MV-4-11 (cell line): ENCODE measurements around the gene SPEF1.
"Not testable (repeated sequence)": the region's sequence is repeated elsewhere in the genome, so short reads cannot be mapped to it uniquely, and the experiment has no call there.

Experiments
- DNase-seq: peaks from one replicate; lab custom pipeline; 2025; lab: John Stamatoyannopoulos, UW

Gene SPEF1, protein sequence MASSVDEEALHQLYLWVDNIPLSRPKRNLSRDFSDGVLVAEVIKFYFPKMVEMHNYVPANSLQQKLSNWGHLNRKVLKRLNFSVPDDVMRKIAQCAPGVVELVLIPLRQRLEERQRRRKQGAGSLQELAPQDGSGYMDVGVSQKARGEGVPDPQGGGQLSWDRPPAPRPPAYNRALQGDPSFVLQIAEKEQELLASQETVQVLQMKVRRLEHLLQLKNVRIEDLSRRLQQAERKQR

DNA sequence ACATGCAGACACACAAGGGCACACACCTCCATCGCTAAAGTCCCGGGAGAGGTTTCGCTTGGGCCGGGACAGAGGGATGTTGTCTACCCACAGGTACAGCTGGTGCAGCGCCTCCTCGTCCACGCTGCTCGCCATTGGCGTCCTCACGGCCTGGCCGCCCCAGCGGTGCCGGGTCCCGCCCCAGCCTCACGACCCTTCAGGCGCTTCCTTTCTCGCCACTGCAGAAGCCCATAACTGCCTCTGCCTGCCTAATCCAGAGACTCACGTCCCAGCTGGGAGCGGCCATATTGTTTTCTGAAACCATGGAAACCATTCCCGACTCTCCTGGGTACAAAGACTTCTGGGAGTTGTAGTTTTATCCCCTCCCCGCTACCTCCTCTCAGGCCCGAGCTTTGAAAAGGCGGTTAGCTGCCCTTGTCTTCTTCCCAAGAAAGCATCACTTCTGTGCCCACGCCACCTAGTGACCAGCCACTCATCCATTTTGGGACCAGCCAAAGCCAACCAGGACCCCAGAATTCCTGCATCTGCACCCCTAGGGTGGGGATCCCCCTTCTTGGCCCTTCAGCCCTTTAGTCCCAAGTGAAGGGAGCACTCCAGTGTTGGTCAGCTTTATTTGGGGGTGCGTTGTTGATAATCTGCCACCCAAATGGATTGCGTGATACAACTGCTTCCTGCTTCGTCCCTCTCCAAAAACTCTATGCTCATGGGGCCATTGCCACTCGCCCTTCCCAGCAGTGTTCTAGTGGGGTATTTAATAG, at the start of gene SPEF1:
SPEF1 (minus strand) TSS at position 296 of the 758 bp plus-strand sequence; CDS start at position 135, 161 bp downstream.
- DNase-seq = peak; percentile 97

DNA sequence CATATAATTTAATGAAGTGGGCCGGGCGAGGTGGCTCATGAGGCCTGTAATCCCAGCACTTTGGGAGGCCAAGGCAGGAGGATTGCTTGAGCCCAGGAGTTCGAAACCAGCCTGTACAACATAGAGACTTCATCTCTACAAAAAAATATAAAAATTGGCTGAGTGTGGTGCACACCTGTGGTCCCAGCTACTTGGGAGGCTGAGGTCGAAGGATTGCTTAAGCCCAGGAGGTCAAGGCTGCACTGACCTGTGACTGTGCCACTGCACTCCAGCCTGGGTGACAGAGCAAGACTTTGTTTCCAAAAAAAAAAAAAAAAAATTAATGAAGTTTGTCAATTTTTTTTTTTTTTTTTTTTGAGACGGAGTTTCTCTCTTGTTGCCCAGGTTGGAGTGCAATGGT, 48.6 kb upstream of the SPEF1 start:
- not testable (repeated sequence) for DNase-seq

DNA sequence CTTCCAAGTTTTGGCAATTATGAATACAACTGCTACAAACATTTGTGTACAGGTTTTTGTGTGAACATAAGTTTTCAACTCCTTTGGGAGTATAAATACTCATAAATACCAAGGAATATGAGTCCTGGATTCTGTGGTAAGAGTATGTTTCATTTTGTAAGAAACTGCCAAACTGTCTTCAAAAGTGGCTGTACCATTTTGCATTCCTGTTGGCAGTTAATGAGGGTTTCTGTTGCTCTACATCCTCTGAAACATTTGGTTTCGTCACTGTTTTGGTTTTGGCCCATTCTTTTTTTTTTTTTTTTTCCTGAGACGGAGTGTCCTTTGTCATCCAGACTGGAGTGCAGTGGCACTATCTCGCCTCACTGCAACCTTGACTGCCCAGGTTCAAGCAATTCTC, 47.5 kb upstream of the SPEF1 start:
- DNase-seq = peak; percentile 43

DNA sequence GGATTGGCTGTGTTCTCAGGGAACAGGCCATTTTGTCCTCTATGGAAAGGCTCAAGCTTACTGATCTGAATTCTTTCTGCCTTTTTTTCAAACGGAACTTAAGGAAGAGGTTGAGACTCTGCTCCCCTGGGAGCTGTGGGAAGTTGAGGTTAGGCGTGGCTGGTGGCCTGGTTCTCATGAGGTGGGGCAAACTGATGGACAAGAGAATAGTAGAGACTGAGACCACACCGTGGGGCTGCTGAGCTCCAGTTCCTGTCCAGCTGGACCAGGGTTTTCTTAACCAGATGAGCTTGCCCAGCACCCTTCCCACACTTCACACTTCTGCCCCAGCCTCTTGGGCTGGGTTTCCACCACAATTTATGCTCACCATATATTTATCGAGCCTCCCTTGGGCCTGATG, 45.2 kb upstream of the SPEF1 start:
- no peak for DNase-seq

DNA sequence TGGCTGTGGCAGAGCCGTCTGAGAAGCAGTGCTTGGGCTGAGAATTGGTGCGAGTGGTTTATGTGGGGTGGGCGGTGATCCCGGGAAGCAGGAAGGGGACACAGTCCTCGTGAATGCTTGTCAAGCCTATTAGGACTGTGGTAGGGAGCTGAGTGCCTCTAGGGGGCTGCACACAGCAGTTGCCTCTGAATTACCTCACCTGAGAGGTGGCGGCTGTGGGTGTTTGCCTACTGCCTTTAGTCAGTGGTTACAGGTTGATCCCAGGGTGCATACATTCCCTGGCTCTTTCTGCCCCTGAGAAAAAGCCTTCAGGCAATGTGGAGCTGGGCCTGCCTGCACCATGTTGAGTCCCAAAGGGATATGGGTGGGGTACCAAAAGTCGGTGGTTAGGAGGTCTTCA, 44.3 kb upstream of the SPEF1 start:
- DNase-seq = no peak

DNA sequence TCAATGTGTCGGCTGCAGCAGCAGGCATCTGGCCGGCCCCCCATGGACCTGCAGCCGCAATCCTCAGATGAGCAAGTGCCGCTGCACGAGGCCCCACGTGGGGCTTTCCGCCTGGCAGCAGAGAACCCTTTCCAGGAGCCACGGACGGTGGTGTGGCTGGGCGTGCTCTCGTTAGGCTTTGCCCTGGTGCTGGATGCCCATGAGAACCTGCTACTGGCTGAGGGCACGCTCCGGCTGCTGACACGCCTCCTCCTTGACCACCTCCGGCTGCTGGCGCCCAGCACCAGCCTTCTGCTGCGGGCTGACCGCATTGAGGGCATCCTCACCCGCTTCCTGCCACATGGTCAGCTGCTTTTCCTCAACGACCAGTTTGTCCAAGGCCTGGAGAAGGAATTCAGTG, 42.6 kb upstream of the SPEF1 start:
- no peak for DNase-seq

DNA sequence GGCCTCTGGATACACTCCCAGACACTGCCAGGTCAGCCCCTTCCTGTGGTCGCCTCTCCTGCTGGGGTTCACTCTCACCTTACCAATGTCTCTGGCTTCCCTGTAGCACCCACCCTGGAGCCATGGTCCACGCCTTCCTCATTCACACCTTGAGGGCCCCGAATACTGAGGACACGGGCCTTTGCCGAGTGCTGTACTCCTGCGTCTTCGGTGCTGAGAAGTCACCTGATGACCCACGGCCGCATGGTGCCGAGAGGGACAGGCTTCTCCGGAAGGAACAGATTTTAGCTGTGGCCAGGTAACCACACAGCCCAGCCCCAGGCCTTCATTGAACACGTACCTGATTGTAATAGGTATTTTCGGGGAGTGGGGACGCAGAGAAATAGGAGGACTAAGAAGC, 40.7 kb upstream of the SPEF1 start:
- DNase-seq = no peak

DNA sequence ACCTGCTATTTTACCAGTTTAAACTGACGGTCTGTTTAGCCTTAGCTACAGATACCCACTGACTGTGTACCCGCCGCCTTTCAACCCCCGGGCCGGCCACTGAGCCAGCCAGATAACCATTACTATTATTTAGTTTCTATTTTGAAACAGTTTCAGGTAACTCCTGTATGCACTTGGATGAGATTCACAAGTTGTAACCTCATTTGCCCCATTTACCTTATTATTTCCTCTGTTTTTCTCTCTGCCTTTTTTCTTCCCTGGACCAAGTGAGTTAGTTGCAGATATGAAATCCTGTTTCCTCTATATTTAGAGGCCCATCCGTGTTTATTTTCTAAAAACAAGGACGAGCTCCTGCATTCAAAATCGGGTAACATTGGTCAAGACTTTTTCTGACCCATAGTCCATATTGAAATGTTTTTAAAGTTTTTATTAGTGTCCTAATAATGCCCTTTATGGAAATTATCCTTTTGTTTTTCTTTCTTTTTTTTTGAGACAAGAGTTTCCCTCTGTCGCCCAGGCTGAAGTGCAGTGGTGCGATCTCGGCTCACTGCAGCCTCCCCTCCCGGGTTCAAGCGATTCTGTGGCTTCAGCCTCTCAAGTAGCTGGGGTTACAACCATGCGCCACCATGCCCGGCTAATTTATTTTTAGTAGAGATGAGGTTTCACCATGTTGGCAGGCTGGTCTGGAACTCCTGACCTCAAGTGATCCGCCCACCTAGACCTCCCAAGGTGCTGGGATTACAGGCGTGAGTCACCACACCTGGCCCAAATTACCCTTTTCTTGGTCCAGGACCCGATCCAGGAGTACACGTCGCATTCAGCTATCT, 39.9 kb upstream of the SPEF1 start:
- DNase-seq = no peak

DNA sequence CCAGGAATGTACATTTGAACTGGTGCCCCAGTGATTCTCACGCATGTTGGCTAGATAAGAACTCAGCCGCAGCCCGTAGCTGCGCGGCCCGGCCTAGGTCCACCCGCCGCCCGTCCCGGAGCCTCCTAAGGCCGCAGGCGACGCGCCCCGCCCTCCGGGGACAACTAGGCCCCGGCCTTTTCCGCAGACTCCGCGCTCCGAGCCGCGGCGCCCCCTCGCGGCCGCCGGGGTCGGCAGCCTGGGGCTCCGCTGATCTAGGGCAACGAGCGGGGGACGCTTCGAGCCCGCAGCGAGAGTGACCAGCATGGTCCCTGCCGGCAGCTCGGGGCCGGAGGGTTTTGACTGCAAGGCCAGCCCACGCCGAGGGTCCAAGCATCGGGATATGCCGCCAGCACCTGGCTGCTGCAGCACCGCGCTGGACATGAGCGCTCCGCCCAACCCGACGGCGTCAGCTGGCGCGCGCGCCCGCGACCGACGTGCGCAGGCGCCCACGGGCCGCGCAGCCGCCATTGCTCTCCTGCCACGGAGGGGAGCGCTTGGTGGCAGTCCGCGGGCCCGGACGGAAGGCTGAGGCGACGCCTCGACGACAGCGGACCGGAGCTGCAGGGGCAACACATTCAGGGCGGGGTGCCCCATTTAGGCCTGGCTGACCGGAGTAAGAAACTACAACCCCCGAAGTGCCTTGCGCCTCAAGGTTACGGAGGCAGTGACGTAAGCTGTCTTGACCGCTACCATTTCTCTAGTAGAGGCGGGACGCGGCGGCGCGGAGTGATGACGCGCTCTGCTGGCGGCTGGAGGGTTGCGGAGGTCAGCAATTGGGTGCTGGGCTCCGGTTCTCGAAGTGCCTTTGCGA, 39.0 kb upstream of the SPEF1 start, which contains the start of gene AP5S1:
AP5S1 (plus strand) TSS at position 500 of the 853 bp plus-strand sequence. CDS start 1,571 bp downstream, outside the sequence.
- DNase-seq = peak; percentile 92

DNA sequence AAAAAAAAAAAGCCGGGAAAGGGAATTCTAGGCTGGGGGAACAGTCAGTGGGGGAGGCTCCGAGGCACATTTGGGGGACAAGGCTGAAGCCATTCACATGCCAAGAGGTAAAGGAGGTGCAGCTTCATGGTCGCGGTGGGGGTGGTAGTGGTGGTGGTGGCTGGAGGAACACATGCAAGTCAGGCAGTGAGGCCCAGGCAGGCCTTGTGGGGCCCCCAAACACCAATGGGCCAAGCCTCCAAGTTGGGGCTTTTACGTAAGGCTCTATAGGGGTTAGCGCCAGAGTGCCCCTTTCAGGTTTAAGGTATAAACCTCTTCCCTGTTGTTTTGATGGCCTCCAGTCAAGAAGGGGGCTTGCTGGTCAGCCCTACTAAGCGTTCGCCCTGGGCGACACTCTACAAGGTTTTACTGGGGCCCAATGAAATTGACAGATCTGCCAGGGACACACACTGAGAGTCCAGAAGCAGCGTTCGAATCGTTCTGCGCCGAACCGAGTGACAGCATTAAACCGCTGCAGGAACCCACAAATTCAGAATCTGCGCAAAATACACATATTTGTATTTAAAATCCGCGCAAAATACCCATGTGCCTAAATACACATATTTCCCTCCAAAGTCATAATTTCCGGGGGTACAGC, 38.3 kb upstream of the SPEF1 start:
- no peak for DNase-seq

DNA sequence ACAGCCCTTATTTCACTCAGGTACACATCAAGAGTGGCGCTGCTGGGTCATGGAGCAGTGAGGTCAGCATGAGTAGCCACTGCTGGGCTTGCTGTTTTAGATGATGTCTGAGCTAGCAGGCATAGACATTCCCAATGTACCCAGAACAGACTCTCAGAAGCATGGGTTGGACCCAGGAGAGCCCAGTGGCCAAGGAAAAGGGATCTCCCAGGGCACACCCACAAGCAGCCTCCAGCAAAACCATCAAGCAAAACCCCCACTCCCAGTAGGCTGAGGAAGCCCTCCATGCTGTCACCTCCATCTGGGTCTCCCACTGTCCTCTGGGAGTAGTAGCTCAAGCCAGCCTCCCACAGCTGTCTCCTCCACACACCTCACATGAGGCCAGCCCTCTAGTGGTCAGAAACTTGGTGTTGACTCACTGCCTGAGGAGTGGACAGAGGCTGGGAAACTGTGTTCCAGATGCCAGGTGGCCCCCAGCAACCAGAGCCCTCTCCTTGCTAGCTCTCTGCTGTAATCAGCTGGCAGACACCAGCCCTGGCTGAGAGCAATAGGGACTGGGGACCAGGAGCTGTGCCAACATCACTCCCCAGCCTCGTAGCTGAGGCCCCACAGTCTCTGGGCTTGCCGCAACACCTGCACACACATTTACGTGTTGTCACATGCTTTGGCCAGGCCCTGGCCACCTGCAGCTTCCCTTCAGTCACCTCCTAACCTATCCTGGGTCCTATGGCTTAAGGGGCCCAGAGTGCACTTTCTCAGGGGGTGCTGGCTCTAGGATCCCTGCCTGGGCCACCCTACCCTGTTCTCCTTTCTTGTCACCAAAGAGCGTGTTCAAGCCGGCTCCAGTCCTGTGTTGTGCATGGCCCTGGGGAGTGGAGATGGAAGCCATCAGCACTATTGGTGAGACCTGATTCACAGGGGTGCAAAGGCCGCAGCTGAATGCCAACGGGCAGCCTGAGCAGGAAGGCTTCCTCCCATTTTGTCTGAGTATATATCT, 37.2 kb upstream of the SPEF1 start:
- DNase-seq = peak; percentile 61

DNA sequence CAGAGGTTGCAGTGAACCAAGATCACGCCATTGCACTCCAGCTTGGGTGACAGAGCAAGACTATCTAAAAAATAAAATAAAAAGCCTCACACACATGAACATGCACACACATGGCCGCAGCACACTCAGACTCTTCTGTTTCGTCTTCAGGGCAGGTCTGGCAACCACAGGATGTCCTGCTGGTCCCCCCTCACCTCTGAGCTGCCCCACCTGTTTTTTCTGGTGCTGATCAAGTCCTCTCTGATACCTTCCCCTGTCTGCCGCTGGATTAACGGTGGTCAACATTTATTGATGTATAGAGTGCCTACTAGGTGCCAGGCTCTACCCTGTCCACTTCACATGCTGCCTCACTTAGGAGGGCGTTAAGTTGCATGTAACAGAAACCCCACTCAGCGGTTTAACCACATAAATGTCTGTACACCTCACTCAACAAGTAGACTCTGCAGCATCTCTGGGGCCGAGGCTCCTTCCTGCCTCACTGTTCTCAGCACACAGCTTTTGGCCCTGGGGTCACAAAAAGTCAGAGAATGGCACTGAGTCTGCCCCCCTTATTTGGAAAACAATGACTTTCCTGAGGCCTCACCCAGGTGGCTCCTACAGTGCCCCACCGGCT, 34.6 kb upstream of the SPEF1 start:
- DNase-seq = no peak

DNA sequence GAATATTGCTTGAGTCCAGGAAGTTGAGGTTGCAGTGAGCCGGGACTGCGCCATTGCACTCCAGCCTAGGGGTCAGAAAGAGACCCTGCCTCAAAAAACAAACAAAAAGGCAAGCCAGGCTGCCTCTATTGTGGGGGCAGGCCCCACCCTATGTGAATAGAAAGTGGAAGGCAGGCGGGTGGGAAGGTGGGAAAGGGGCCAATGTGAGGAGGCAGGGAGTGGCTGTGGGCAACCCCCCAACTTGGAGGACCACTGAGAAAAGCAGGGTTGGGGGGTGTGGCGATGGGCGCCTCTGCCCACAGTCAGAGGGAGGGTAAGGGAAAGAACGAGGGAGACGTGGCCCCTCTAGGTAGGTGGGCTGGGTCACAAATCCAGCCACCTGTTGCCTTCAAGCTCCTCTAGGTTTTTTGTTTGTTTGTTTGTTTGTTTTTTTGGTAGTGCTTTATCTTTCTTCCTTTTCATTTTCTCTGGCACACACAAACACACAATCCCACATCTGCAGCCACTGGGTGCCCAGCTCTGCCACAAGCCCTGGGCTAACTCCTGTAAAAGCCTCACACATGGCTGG, 33.8 kb upstream of the SPEF1 start:
- DNase-seq = no peak

DNA sequence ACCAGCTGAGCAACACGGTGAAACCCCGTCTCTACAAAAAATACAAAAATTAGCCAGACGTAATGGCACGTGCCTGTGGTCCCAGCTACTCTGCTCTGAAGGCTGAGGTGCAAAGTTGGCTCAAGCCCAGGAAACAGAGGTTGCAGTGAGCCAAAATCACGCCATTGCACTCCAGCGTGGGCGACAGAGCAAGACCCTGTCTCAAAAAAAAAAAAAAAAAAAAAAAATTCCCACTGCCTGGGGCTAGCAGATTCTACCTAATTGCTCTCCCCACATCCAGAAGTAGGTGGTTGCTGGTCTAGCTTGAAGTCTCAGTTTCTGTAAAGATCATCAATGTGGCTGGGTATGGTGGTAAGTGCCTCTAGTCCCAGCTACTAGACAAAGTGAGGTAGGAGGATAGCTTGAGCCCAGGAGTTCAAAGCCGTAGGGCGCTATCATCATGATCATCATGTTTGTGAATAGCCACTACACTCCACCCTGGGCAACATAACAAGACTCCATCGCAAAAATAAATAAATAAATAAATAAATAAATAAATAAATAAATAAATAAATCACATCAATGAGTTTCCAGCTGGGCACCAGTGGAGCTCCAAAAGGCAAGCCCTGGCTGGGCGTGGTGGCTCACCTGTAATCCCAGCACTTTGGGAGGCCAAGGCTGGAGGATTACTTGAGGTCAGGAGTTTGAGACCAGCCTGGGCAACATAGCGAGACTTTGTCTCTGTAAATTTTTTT, 32.8 kb upstream of the SPEF1 start:
- no peak for DNase-seq

DNA sequence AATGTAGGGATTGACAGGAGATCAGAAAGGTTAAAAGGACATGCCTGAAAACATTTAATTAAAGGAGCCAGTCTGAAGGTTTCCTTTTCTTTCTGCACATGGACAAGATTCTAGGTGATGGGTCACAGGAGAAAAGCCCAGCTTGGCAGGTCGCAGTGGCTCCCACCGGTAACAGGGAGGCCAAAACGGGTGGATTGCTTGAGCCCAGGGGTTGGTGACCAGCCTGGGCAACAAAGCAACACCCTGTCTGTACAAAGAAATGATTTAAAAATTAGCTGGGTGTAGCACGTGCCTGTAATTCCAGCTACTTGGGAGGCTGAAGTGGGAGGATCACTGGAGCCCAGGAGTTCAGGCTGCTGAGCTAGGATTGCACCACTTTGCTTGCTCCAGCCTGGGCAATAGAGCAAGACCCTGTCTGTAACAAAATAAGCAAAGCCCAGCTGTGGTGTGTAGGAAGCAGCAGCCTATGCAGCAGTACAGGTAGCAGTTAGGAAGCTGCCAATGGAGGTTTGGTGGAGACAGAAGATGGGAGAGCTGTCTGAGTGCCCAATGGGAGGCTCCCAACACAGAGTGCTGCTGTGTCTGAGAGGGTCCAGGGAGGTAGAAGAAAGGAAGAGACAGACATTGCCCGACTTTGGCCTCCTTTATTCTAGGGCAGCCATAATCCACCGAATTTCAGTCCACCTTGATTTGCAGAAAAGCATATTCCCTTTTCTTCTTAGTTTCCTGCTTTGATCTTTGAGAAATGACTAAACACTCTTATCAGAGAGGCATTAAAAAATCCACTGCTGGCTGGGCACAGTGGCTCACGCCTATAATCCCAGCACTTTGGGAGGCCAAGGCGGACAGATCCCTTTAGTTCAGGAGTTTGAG, 32.0 kb upstream of the SPEF1 start:
- no peak for DNase-seq

DNA sequence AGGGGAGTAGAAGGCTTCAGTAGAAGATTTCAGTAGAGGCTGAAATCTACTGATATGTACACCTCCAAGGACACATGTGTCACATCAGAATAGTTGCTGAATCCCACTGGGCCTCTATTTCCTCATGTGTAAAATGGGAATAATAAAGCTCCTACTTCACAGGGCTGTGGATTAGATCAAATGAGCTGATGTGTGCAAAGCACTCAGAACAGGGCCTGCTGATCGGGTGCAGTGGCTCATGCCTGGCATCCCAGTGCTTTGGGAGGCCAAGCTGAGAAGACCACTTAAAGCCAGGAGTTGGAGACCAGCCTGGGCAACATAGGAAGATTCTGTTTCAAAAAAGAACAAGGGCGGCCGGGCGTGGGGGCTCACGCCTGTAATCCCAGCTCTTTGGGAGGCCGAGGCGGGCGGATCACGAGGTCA, 31.0 kb upstream of the SPEF1 start:
- DNase-seq = no peak

DNA sequence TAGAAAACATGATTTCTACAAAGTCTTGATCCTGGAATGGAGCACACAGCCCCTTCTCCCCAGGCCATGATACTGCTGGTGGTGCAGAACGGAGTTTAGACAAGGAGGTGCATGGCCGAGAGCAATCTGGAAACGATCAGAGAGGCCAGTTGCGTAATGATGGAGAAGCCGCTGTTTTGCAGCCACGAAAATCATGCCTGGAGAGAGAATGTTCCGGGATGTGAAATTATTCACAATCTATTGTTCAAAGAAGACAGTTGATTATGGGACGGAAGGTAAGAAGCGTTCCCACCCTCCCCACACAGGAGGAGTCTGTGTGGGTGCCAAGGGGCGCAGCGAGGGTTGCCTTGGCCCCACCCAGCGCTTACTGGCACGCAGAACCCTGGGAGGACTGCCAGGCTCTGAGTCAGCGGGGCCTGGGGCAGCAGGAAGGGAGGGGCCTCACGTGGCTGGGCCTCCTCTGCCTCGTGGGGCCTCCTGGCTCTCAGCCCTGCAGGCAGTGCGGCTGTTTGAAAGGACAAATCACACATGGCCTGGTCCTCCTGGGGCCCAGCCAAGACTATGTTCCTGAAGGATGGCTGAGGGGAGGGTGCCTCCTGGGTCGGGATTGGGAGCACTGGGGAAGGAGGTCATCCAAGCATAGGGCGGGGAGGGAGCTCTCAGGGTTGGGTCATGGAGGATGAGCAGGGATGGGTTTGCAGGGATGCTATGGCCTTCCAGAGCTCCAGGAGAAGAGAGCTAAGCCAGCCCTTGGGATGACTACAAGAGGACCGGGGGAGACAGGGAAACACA, 30.4 kb upstream of the SPEF1 start:
- DNase-seq = peak; percentile 84
